Parathyroid adenoma (tissue), 2 donors: ENCODE data around the gene ASAP2.

ENCODE experiments used
- H2AFZ ChIP-seq: fragments of 300-600 bp; sonication (generic); one replicate; pipeline ENCODE4 v1.7.0; 2017; ENCODE audit warnings: antibody characterized with exemption, mild to moderate bottlenecking
- H3K27ac ChIP-seq: fragments of 300-600 bp; sonication (generic); one replicate; pipeline ENCODE4 v1.7.0; 2017
- H3K27me3 ChIP-seq: fragments of 300-600 bp; sonication (generic); one replicate; pipeline ENCODE4 v1.7.0; 2017; ENCODE audit warnings: low read length; ENCODE audit not compliant: control insufficient read depth, insufficient read depth
- H3K36me3 ChIP-seq: fragments of 300-600 bp; sonication (generic); one replicate; pipeline ENCODE4 v1.7.0; 2017; ENCODE audit warnings: low read length; ENCODE audit not compliant: control insufficient read depth, insufficient read depth
- H3K4me1 ChIP-seq: fragments of 300-600 bp; sonication (generic); one replicate; pipeline ENCODE4 v1.7.0; 2017; ENCODE audit warnings: control low read depth
- H3K4me2 ChIP-seq: fragments of 300-600 bp; sonication (generic); one replicate; pipeline ENCODE4 v1.7.0; 2017; ENCODE audit warnings: low read length
- H3K4me3 ChIP-seq: fragments of 300-600 bp; sonication (generic); one replicate; pipeline ENCODE4 v1.7.0; 2017; ENCODE audit warnings: low read depth, low read length
- H3K79me2 ChIP-seq: fragments of 300-600 bp; sonication (generic); one replicate; pipeline ENCODE4 v1.7.0; 2017; ENCODE audit warnings: control low read depth
- H3K9ac ChIP-seq: fragments of 300-600 bp; sonication (generic); one replicate; pipeline ENCODE4 v1.7.0; 2017; ENCODE audit warnings: mild to moderate bottlenecking
- H3K9me3 ChIP-seq: fragments of 300-600 bp; sonication (generic); one replicate; pipeline ENCODE4 v1.7.0; 2017; ENCODE audit warnings: low read length; ENCODE audit not compliant: control insufficient read depth
- CTCF ChIP-seq: fragments of 300-600 bp; sonication (generic); IDR thresholded peaks from one replicate; pipeline ENCODE4 v1.7.0; 2017; ENCODE audit warnings: antibody characterized with exemption, mild to moderate bottlenecking
- donor health status: primary hyperparathyroidism.

Gene ASAP2

GRCh38 chr2:9274701-9275343 lies 68.2 kb downstream of the ASAP2 start:
- H3K9me3 ChIP-seq = no peaks in the 10 kb centered on the region
- H3K4me3 ChIP-seq = no peak overlapping the region
- no peak overlapping the region for H2AFZ ChIP-seq
- H3K4me2 ChIP-seq = no peak overlapping the region
- H3K9ac ChIP-seq = no peak overlapping the region
- H3K36me3 ChIP-seq = no peaks in the 10 kb centered on the region
- no peak overlapping the region for H3K27ac ChIP-seq
- TF ChIP-seq CTCF = no peak
- H3K4me1 ChIP-seq = peaks cover 2% of the 10 kb centered on the region
- peaks cover 4% of the 10 kb centered on the region for H3K79me2 ChIP-seq
- no peaks in the 10 kb centered on the region for H3K27me3 ChIP-seq

DNA sequence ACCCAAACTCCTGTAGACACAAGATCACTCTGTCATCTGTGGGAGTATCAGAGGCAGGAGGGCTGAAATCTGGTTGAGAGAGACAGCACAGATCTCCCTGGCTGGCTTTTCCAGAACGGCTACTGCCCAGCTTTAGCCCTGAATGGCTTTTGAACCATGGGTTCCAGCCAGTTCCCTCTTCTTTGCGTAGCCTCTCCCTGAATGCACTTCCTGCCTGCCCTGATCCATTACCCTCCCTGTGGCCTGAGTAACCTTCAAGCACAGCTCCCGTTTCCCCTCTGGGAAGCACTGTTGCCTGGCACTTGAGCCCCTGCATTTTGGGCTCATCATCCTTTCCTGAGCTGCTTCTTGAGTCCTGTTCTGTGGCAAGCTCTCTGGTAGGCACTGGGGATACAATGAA lies 68.8 kb downstream of the ASAP2 start:
- no peak for TF ChIP-seq CTCF
- Histone ChIP-seq H3K9me3 (no peaks in the 10 kb centered on the region), H3K36me3 (no peaks in the 10 kb centered on the region), H3K4me2 (no peak overlapping the region), H3K27me3 (no peaks in the 10 kb centered on the region), H3K9ac (no peak overlapping the region), H3K79me2 (peaks cover 4% of the 10 kb centered on the region), H3K4me1 (peaks cover 2% of the 10 kb centered on the region), H2AFZ (no peak overlapping the region), H3K27ac (no peak overlapping the region), H3K4me3 (no peak overlapping the region)

- Histone ChIP-seq H3K4me3 (no peak overlapping the region), H3K4me1 (peaks cover 2% of the 10 kb centered on the region), H3K79me2 (peaks cover 4% of the 10 kb centered on the region), H3K9ac (no peak overlapping the region), H3K27ac (no peak overlapping the region), H3K4me2 (no peak overlapping the region), H3K27me3 (no peaks in the 10 kb centered on the region), H3K9me3 (no peaks in the 10 kb centered on the region), H2AFZ (no peak overlapping the region), H3K36me3 (no peaks in the 10 kb centered on the region)
- no peak for TF ChIP-seq CTCF
These were observed 69.5 kb downstream of the ASAP2 start for GRCh38 chr2:9276074-9276473.

GRCh38 chr2:9276901-9277451 lies 70.4 kb downstream of the ASAP2 start:
- Histone ChIP-seq H2AFZ (no peak overlapping the region), H3K4me1 (peaks cover 2% of the 10 kb centered on the region), H3K9me3 (no peaks in the 10 kb centered on the region), H3K9ac (no peak overlapping the region), H3K79me2 (peaks cover 4% of the 10 kb centered on the region), H3K27me3 (no peaks in the 10 kb centered on the region), H3K4me2 (no peak overlapping the region), H3K27ac (no peak overlapping the region), H3K36me3 (no peaks in the 10 kb centered on the region), H3K4me3 (no peak overlapping the region)
- TF ChIP-seq CTCF = no peak

- H3K27ac ChIP-seq = no peak overlapping the region
- H3K36me3 ChIP-seq = no peaks in the 10 kb centered on the region
- H3K4me3 ChIP-seq = no peak overlapping the region
- H2AFZ ChIP-seq = no peak overlapping the region
- no peaks in the 10 kb centered on the region for H3K9me3 ChIP-seq
- no peaks in the 10 kb centered on the region for H3K27me3 ChIP-seq
- no peak for TF ChIP-seq CTCF
- no peak overlapping the region for H3K9ac ChIP-seq
- peaks cover 2% of the 10 kb centered on the region for H3K4me1 ChIP-seq
- H3K79me2 ChIP-seq = peaks cover 4% of the 10 kb centered on the region
- no peak overlapping the region for H3K4me2 ChIP-seq
These were observed 71.8 kb downstream of the ASAP2 start for GRCh38 chr2:9278439-9278838.
